Uterus (tissue), 2 donors: Measurements from ENCODE around the gene E2F6.

Experiments used
- CTCF ChIP-seq, 4 experiments: fragments of 200-600 bp in 2 of 4; fragments of 450-650 bp in 2 of 4; sonication (generic) in 2 of 4; IDR thresholded peaks; one replicate each; pipeline ENCODE4 v1.5.1; 2016 to 2019; ENCODE audit warnings: antibody characterized with exemption in 4 of 4, mild to moderate bottlenecking in 2 of 4, moderate library complexity in 1 of 4
- POLR2A ChIP-seq, 2 donors: fragments of 450-650 bp; IDR thresholded peaks; one replicate each; pipeline ENCODE4 v1.6.1; 2016; ENCODE audit warnings: antibody characterized with exemption in 2 of 2, mild to moderate bottlenecking in 1 of 2, moderate library complexity in 1 of 2

- TF ChIP-seq CTCF (IDR thresholded peaks at IDR 0.05) (no peak), POLR2A (IDR thresholded peaks at IDR 0.05) (no peak)
Measured at GRCh38 chr2:11502740-11503292, 36.9 kb upstream of the E2F6 start.
